HepG2 (cell line): ENCODE results near the gene ABHD6. TPM values are rescaled to one million over a fixed set of nuclear protein-coding genes. Genes with fewer than 3 reads are reported as not detected.

ENCODE experiments used
- ARNT ChIP-seq: fragments of 450-650 bp; IDR thresholded peaks from 2 replicates; pipeline ENCODE4 v1.6.1; 2017
- BRD4 ChIP-seq: sonication (generic); formaldehyde crosslinking; IDR thresholded peaks from 2 replicates; pipeline ENCODE4 v1.4.0; 2020; ENCODE audit warnings: missing genetic modification reagents
- CHCHD3 ChIP-seq: sonication (generic); formaldehyde crosslinking; IDR thresholded peaks from 2 replicates; pipeline ENCODE4 v1.8.0; 2022; ENCODE audit warnings: mild to moderate bottlenecking, missing genetic modification reagents, moderate library complexity
- E2F1 ChIP-seq: sonication (generic); formaldehyde crosslinking; IDR thresholded peaks from 2 replicates; pipeline ENCODE4 v1.5.0; 2020; ENCODE audit warnings: missing genetic modification reagents
- GRHL1 ChIP-seq: sonication (generic); formaldehyde crosslinking; conservative IDR thresholded peaks from 2 replicates; pipeline ENCODE4 v1.8.0; 2022; ENCODE audit warnings: missing genetic modification reagents
- GZF1 ChIP-seq: sonication (generic); formaldehyde crosslinking; IDR thresholded peaks from 2 replicates; pipeline ENCODE4 v1.5.1; 2020; ENCODE audit warnings: mild to moderate bottlenecking, missing genetic modification reagents
- KLF6 ChIP-seq: IDR thresholded peaks from 2 replicates; pipeline ENCODE4 v1.8.0; 2016; ENCODE audit warnings: missing biosample characterization, missing genetic modification reagents
- MAF1 ChIP-seq: sonication (generic); formaldehyde crosslinking; IDR thresholded peaks from 2 replicates; pipeline ENCODE4 v1.5.0; 2020; ENCODE audit warnings: missing genetic modification reagents, borderline replicate concordance
- MAFG ChIP-seq: sonication (generic); formaldehyde crosslinking; IDR thresholded peaks from 2 replicates; pipeline ENCODE4 v1.5.1; 2020; ENCODE audit warnings: mild to moderate bottlenecking, missing genetic modification reagents
- MLLT10 ChIP-seq: sonication (generic); formaldehyde crosslinking; IDR thresholded peaks from 2 replicates; pipeline ENCODE4 v1.4.0; 2020; ENCODE audit warnings: missing genetic modification reagents
- MTA1 ChIP-seq: sonication (generic); formaldehyde crosslinking; IDR thresholded peaks from 2 replicates; pipeline ENCODE4 v1.4.0; 2020; ENCODE audit warnings: missing genetic modification reagents, mild to moderate bottlenecking, borderline replicate concordance
- NR2F6 ChIP-seq, 2 experiments: IDR thresholded peaks; 2 replicates each; pipeline ENCODE4 v1.6.1; 2016; ENCODE audit warnings: antibody characterized with exemption in 1 of 2, mild to moderate bottlenecking in 1 of 2
- PAWR ChIP-seq: sonication (generic); formaldehyde crosslinking; IDR thresholded peaks from 2 replicates; pipeline ENCODE4 v1.4.0; 2020; ENCODE audit warnings: missing genetic modification reagents, mild to moderate bottlenecking, borderline replicate concordance
- PHB2 ChIP-seq: fragments of 450-650 bp; IDR thresholded peaks from 2 replicates; pipeline ENCODE4 v1.6.1; 2018; ENCODE audit not compliant: partially characterized antibody
- TBP ChIP-seq: sonication (generic); formaldehyde crosslinking; IDR thresholded peaks from 2 replicates; pipeline ENCODE4 v1.5.0; 2020; ENCODE audit warnings: missing genetic modification reagents
- TBX2 ChIP-seq: sonication (generic); formaldehyde crosslinking; IDR thresholded peaks from 2 replicates; pipeline ENCODE4 v1.5.0; 2020; ENCODE audit warnings: missing genetic modification reagents, mild to moderate bottlenecking, borderline replicate concordance
- TCF12 ChIP-seq, 2 experiments: fragments of 450-650 bp in 1 of 2; sonication (generic) in 1 of 2; formaldehyde crosslinking in 1 of 2; IDR thresholded peaks; 2 replicates each; pipeline versions ENCODE4 v1.6.1 to v1.8.0; 2017 to 2022; ENCODE audit warnings: antibody characterized with exemption in 1 of 2, mild to moderate bottlenecking in 1 of 2, missing genetic modification reagents in 1 of 2, moderate library complexity in 1 of 2
- ZFAT ChIP-seq: sonication (generic); formaldehyde crosslinking; conservative IDR thresholded peaks from 2 replicates; pipeline ENCODE4 v1.8.1; 2023; ENCODE audit warnings: missing genetic modification reagents, inconsistent platforms
- ZNF17 ChIP-seq: sonication (generic); formaldehyde crosslinking; IDR thresholded peaks from 2 replicates; pipeline ENCODE4 v1.5.0; 2020; ENCODE audit warnings: mild to moderate bottlenecking, missing genetic modification reagents
- ZNF235 ChIP-seq: sonication (generic); formaldehyde crosslinking; IDR thresholded peaks from 2 replicates; pipeline ENCODE4 v1.8.1; 2023; ENCODE audit warnings: mild to moderate bottlenecking, missing genetic modification reagents, borderline replicate concordance
- ZNF296 ChIP-seq: sonication (generic); formaldehyde crosslinking; conservative IDR thresholded peaks from 2 replicates; pipeline ENCODE4 v1.5.0; 2020; ENCODE audit warnings: mild to moderate bottlenecking, missing genetic modification reagents
- ZNF589 ChIP-seq: sonication (generic); formaldehyde crosslinking; conservative IDR thresholded peaks from 2 replicates; pipeline ENCODE4 v1.8.0; 2022; ENCODE audit warnings: mild to moderate bottlenecking, moderate library complexity, missing genetic modification reagents
- ZNF781 ChIP-seq: sonication (generic); formaldehyde crosslinking; IDR thresholded peaks from 2 replicates; pipeline ENCODE4 v1.5.1; 2020; ENCODE audit warnings: borderline replicate concordance, mild to moderate bottlenecking, missing genetic modification reagents; ENCODE audit errors: not compliant biosample characterization
- ZNF790 ChIP-seq: sonication (generic); formaldehyde crosslinking; IDR thresholded peaks from 2 replicates; pipeline ENCODE4 v1.8.0; 2022; ENCODE audit warnings: missing genetic modification reagents, mild to moderate bottlenecking, borderline replicate concordance
- ZSCAN30 ChIP-seq: sonication (generic); formaldehyde crosslinking; IDR thresholded peaks from 2 replicates; pipeline ENCODE4 v1.5.0; 2020; ENCODE audit warnings: mild to moderate bottlenecking, missing genetic modification reagents
- polyA plus RNA-seq, 8 experiments: library from polyadenylated mRNA; depleted of rRNA in 3 of 8; stranded (reverse) in 7 of 8; unstranded in 1 of 8; fragments of >200 nt; fragmentation: Illumina TruSeq in 4 of 8; extraction: Trizol in 4 of 8; gene quantifications; 2 replicates each; pipeline versions ENCODE4 v1.2.1 to v1.2.3, GENCODE V29; 2011 to 2016; ENCODE audit warnings: low read depth in 4 of 8, missing spikeins in 1 of 8, mixed read lengths in 1 of 8; ENCODE audit not compliant: insufficient read depth in 1 of 8
- total RNA-seq, 5 experiments: library from RNA; depleted of rRNA; stranded (reverse); fragments of >200 nt; fragmentation: Illumina TruSeq; extraction: Trizol; gene quantifications; 2 replicates each; pipeline ENCODE4 v1.2.3, GENCODE V29; 2016; ENCODE audit warnings: low read depth in 1 of 5
- TF ChIP-seq, protein P1 (sequence below): sonication (generic); formaldehyde crosslinking; IDR thresholded peaks from 2 replicates; pipeline ENCODE4 v1.5.0; 2020; ENCODE audit warnings: missing genetic modification reagents, mild to moderate bottlenecking, borderline replicate concordance
- TF ChIP-seq, protein P2 (sequence below): IDR thresholded peaks from 2 replicates; pipeline ENCODE4 v1.6.1; 2012; ENCODE audit warnings: low read length, improper control_type of control experiment

The ABHD6 gene
- total and polyA plus RNA-seq, 2 of the 13 experiments (the other 11 are each of a cell fraction or from before 2014, with no cell fraction given), result 9.0 to 17.2 TPM

DNA sequence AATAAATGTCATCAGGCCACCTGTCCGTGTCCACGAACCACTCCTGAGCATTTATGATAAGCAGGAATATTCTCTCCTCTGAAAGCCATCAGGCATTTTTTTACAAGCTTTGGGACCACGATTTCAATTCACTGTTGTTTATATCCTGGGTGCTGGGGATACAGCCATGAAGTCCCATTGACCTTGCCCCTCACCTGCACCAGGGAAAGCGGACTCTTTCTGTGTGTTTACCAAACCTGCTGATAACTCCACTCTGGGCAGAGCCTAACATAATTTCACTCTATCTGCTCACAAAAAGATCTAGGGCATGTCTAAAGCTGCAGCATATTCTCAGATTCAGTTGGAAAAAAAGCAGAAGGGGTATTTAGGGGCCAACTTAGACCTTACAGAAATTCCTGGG lies 31.6 kb upstream of the ABHD6 start (continued):
- TF ChIP-seq, protein P1, sequence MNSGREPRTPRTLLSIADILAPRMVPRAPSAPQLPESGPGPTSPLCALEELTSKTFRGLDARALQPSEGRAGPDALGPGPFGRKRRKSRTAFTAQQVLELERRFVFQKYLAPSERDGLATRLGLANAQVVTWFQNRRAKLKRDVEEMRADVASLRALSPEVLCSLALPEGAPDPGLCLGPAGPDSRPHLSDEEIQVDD (CRISPR knock-in tag), result no peak
- no peak for TF ChIP-seq ARNT
- no peak for TF ChIP-seq E2F1 (CRISPR knock-in tag)
- no peak for TF ChIP-seq GZF1 (CRISPR knock-in tag)
- peak; percentile 72; the same call in 1 of the 2 replicates for TF ChIP-seq TBX2 (CRISPR knock-in tag)
- TF ChIP-seq BRD4 (CRISPR knock-in tag), result no peak
- no peak for TF ChIP-seq PAWR (CRISPR knock-in tag)
- TF ChIP-seq ZNF235 (CRISPR knock-in tag), result no peak
- no peak for TF ChIP-seq MLLT10
- TF ChIP-seq MTA1 (CRISPR knock-in tag), result no peak
- no peak for TF ChIP-seq ZNF17
- TF ChIP-seq, protein P2, sequence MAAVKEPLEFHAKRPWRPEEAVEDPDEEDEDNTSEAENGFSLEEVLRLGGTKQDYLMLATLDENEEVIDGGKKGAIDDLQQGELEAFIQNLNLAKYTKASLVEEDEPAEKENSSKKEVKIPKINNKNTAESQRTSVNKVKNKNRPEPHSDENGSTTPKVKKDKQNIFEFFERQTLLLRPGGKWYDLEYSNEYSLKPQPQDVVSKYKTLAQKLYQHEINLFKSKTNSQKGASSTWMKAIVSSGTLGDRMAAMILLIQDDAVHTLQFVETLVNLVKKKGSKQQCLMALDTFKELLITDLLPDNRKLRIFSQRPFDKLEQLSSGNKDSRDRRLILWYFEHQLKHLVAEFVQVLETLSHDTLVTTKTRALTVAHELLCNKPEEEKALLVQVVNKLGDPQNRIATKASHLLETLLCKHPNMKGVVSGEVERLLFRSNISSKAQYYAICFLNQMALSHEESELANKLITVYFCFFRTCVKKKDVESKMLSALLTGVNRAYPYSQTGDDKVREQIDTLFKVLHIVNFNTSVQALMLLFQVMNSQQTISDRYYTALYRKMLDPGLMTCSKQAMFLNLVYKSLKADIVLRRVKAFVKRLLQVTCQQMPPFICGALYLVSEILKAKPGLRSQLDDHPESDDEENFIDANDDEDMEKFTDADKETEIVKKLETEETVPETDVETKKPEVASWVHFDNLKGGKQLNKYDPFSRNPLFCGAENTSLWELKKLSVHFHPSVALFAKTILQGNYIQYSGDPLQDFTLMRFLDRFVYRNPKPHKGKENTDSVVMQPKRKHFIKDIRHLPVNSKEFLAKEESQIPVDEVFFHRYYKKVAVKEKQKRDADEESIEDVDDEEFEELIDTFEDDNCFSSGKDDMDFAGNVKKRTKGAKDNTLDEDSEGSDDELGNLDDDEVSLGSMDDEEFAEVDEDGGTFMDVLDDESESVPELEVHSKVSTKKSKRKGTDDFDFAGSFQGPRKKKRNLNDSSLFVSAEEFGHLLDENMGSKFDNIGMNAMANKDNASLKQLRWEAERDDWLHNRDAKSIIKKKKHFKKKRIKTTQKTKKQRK, result no peak
- TF ChIP-seq ZSCAN30, result no peak
- TF ChIP-seq ZNF589 (CRISPR knock-in tag), result no peak
- TF ChIP-seq ZFAT (CRISPR knock-in tag), result no peak
- TF ChIP-seq ZNF296, result no peak
- no peak for TF ChIP-seq ZNF781 (CRISPR knock-in tag)
- TF ChIP-seq CHCHD3 (CRISPR knock-in tag), result no peak
- no peak for TF ChIP-seq ZNF790 (CRISPR knock-in tag)
- TF ChIP-seq TBP (CRISPR knock-in tag), result no peak
- no peak for TF ChIP-seq KLF6 (CRISPR knock-in tag)
- no peak for TF ChIP-seq MAFG (CRISPR knock-in tag)
- no peak for TF ChIP-seq PHB2
- TF ChIP-seq NR2F6 (IDR thresholded peaks at IDR 0.05), result peak; percentile 44
- TF ChIP-seq NR2F6 (CRISPR knock-in tag; IDR thresholded peaks at IDR 0.05), result peak; percentile 76
- TF ChIP-seq TCF12 (IDR thresholded peaks at IDR 0.05), result no peak
- no peak for TF ChIP-seq TCF12 (CRISPR knock-in tag; IDR thresholded peaks at IDR 0.05)
- no peak for TF ChIP-seq GRHL1 (CRISPR knock-in tag)
- TF ChIP-seq MAF1 (CRISPR knock-in tag), result no peak
